Neural progenitor cell (in vitro differentiated cells): ENCODE measurements around the gene MCRS1.

Experiments
- EZH2 ChIP-seq: fragments of 200-600 bp; sonication (generic); IDR thresholded peaks from 2 replicates; pipeline ENCODE4 v1.6.1; 2017; ENCODE audit warnings: antibody characterized with exemption, mild to moderate bottlenecking, moderate library complexity
- TF ChIP-seq, protein P1 (sequence below): fragments of 200-600 bp; sonication (generic); IDR thresholded peaks from 2 replicates; pipeline ENCODE4 v1.5.1; 2017; ENCODE audit warnings: antibody characterized with exemption, mild to moderate bottlenecking

DNA sequence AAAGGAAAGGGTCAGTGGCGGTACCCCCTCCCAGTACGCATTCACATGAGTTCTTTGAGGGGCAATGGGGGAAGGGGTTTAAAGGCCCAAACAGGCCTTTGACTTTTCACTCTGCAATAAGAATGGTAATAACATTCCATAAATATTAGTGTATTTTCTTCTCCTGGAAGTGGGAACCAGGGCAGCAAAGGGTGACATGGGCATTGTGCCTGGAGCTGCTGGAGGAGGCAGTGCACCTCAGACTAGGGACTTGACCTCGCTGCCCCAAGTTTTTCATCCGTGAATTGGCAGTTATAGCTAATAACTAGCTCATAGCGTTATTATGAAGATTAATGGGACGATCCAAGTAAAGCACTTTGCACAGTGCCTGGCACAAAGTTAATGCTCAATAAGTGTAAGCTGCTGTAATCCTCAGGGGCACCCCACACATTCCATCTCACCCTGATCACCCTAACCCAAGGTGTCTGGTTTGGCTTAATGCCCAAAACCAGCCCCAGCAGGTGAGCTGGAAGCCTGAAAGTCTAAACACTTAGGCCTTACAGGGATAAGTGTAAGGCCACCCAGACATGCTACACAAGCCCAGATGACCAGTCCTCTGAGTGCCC is 31.9 kb downstream of the MCRS1 start:
- TF ChIP-seq, protein P1, sequence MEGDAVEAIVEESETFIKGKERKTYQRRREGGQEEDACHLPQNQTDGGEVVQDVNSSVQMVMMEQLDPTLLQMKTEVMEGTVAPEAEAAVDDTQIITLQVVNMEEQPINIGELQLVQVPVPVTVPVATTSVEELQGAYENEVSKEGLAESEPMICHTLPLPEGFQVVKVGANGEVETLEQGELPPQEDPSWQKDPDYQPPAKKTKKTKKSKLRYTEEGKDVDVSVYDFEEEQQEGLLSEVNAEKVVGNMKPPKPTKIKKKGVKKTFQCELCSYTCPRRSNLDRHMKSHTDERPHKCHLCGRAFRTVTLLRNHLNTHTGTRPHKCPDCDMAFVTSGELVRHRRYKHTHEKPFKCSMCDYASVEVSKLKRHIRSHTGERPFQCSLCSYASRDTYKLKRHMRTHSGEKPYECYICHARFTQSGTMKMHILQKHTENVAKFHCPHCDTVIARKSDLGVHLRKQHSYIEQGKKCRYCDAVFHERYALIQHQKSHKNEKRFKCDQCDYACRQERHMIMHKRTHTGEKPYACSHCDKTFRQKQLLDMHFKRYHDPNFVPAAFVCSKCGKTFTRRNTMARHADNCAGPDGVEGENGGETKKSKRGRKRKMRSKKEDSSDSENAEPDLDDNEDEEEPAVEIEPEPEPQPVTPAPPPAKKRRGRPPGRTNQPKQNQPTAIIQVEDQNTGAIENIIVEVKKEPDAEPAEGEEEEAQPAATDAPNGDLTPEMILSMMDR = no peak
- no peak for TF ChIP-seq EZH2
